Mesenchymal stem cell (in vitro differentiated cells and primary cell): ENCODE results near the gene ARPC2.
"Not testable (repeated sequence)": the region's sequence is repeated elsewhere in the genome, so short reads cannot be mapped to it uniquely, and the experiment has no call there.

Experiments
- DNase-seq: peaks from one replicate; pipeline ENCODE4 v3.0.0-alpha.2; 2013
- H2AFZ ChIP-seq: one replicate; pipeline ENCODE4 v1.6.1; 2013; ENCODE audit warnings: low read depth, mild to moderate bottlenecking, control low read depth, inconsistent platforms, low read length, moderate library complexity
- H2AK5ac ChIP-seq: 2 replicates; pipeline ENCODE4 v1.6.1; 2013; ENCODE audit warnings: low read length, moderate library complexity, mild to moderate bottlenecking, inconsistent platforms; ENCODE audit not compliant: severe bottlenecking
- H2BK120ac ChIP-seq: one replicate; pipeline ENCODE4 v1.6.1; 2013; ENCODE audit warnings: low read depth, mild to moderate bottlenecking, inconsistent platforms, low read length, moderate library complexity
- H2BK12ac ChIP-seq, 2 experiments: one replicate each; pipeline ENCODE4 v1.6.1; 2013; ENCODE audit warnings: inconsistent platforms in 2 of 2, low read length in 2 of 2, mild to moderate bottlenecking in 2 of 2, moderate library complexity in 2 of 2, control low read depth in 1 of 2
- H2BK15ac ChIP-seq: one replicate; pipeline ENCODE4 v1.6.1; 2013; ENCODE audit warnings: mild to moderate bottlenecking, low read depth, inconsistent platforms; ENCODE audit not compliant: poor library complexity, severe bottlenecking
- H2BK5ac ChIP-seq: 2 replicates; pipeline ENCODE4 v1.6.1; 2013; ENCODE audit warnings: low read depth, mild to moderate bottlenecking, low read length, control low read depth, inconsistent platforms; ENCODE audit not compliant: poor library complexity, severe bottlenecking
- H3K14ac ChIP-seq, 2 experiments: one replicate each; pipeline ENCODE4 v1.6.1; 2013; ENCODE audit warnings: inconsistent platforms in 2 of 2, low read length in 2 of 2, control low read depth in 1 of 2, mild to moderate bottlenecking in 1 of 2, moderate library complexity in 1 of 2
- H3K18ac ChIP-seq, 2 experiments: one replicate each; pipeline ENCODE4 v1.6.1; 2013; ENCODE audit warnings: inconsistent platforms in 2 of 2, low read length in 2 of 2, control low read depth in 1 of 2, low read depth in 1 of 2, mild to moderate bottlenecking in 1 of 2
- H3K23ac ChIP-seq, 2 experiments: one replicate each; pipeline ENCODE4 v1.6.1; 2013; ENCODE audit warnings: inconsistent platforms in 2 of 2, low read length in 2 of 2, mild to moderate bottlenecking in 2 of 2, moderate library complexity in 2 of 2, control low read depth in 1 of 2
- H3K27ac ChIP-seq: 2 replicates; pipeline ENCODE4 v1.5.1; 2013; ENCODE audit warnings: mild to moderate bottlenecking, moderate library complexity, low read length, control low read depth, inconsistent platforms; ENCODE audit not compliant: poor library complexity, severe bottlenecking
- H3K27me3 ChIP-seq, 2 experiments: 2 replicates each; pipeline versions ENCODE4 v1.6.1 to v1.7.0; 2013; ENCODE audit warnings: low read length in 2 of 2, mild to moderate bottlenecking in 2 of 2, moderate library complexity in 2 of 2, control low read depth in 1 of 2, inconsistent platforms in 1 of 2; ENCODE audit not compliant: control insufficient read depth in 1 of 2, insufficient read depth in 1 of 2
- H3K36me3 ChIP-seq, 2 experiments: 2 replicates each; pipeline versions ENCODE4 v1.6.1 to v1.7.0; 2013; ENCODE audit warnings: low read length in 2 of 2, control low read depth in 1 of 2, inconsistent platforms in 1 of 2, low read depth in 1 of 2, mild to moderate bottlenecking in 1 of 2; ENCODE audit not compliant: insufficient read depth in 2 of 2, control insufficient read depth in 1 of 2
- H3K4ac ChIP-seq, 2 experiments: one replicate each; pipeline ENCODE4 v1.6.1; 2013; ENCODE audit warnings: inconsistent platforms in 2 of 2, low read length in 2 of 2, mild to moderate bottlenecking in 2 of 2, moderate library complexity in 2 of 2, control low read depth in 1 of 2, low read depth in 1 of 2
- H3K4me1 ChIP-seq: 2 replicates; pipeline ENCODE4 v1.6.1; 2013; ENCODE audit warnings: low read depth, low read length, control low read depth; ENCODE audit not compliant: control insufficient read depth, insufficient read depth
- H3K4me2 ChIP-seq: 2 replicates; pipeline ENCODE4 v1.6.1; 2013; ENCODE audit warnings: low read length, mild to moderate bottlenecking, inconsistent platforms; ENCODE audit not compliant: poor library complexity, severe bottlenecking
- H3K4me3 ChIP-seq, 2 experiments: 2 replicates each; pipeline versions ENCODE4 v1.5.1 to v1.7.0; 2013; ENCODE audit warnings: low read length in 2 of 2, mild to moderate bottlenecking in 2 of 2, control low read depth in 1 of 2, low read depth in 1 of 2; ENCODE audit not compliant: insufficient read depth in 1 of 2
- H3K79me1 ChIP-seq: replicated peaks from 2 replicates; pipeline ENCODE4 v1.6.1; 2013; ENCODE audit warnings: mild to moderate bottlenecking, control low read depth, low read length, inconsistent platforms; ENCODE audit not compliant: poor library complexity, severe bottlenecking
- H3K9ac ChIP-seq: 2 replicates; pipeline ENCODE4 v1.7.0; 2013; ENCODE audit warnings: mild to moderate bottlenecking, low read length, moderate library complexity
- H3K9me3 ChIP-seq: 2 replicates; pipeline ENCODE4 v1.7.0; 2013; ENCODE audit warnings: mild to moderate bottlenecking, low read length; ENCODE audit not compliant: control insufficient read depth
- H4K8ac ChIP-seq: one replicate; pipeline ENCODE4 v1.6.1; 2013; ENCODE audit warnings: inconsistent platforms, mild to moderate bottlenecking, low read length, moderate library complexity
- H4K91ac ChIP-seq: one replicate; pipeline ENCODE4 v1.6.1; 2013; ENCODE audit warnings: mild to moderate bottlenecking, low read length, inconsistent platforms
- whole genome bisulfite sequencing: methylation state at CpG from one replicate; pipeline ENCODE4 v1.1.7; 2013; ENCODE audit warnings: mixed read lengths; 5-methylcytosine and 5-hydroxymethylcytosine counted together

The ARPC2 gene

GRCh38 chr2:218169757-218170546 lies 47.0 kb upstream of the ARPC2 start:
- H4K91ac ChIP-seq, result no peak overlapping the region
- no peak overlapping the region for H2AFZ ChIP-seq
- no peaks in the 10 kb centered on the region for H3K9me3 ChIP-seq
- H3K27ac ChIP-seq, result no peak overlapping the region
- no peak overlapping the region for H2AK5ac ChIP-seq
- peak overlapping the region; percentile 27 for H3K9ac ChIP-seq
- 83% methylated on average over 3 of the region's 5 CpGs for WGBS
- H3K4me1 ChIP-seq, result no peaks in the 10 kb centered on the region
- no peak overlapping the region for H3K18ac ChIP-seq
- H3K4me3 ChIP-seq, result no peak overlapping the region
- H2BK5ac ChIP-seq, result no peak overlapping the region
- H3K36me3 ChIP-seq, result no peaks in the 10 kb centered on the region
- no peak overlapping the region for H3K23ac ChIP-seq
- no peak overlapping the region for H3K4ac ChIP-seq
- H3K14ac ChIP-seq, result no peak overlapping the region
- DNase-seq, result peak; percentile 9
- H2BK120ac ChIP-seq, result no peak overlapping the region
- no peak overlapping the region for H4K8ac ChIP-seq
- H3K4me2 ChIP-seq, result no peak overlapping the region
- peaks cover 11 to 37% of the 10 kb centered on the region in 2 experiments for H3K27me3 ChIP-seq
- H2BK12ac ChIP-seq, result no peak overlapping the region
- no peaks in the 10 kb centered on the region for H3K79me1 ChIP-seq
- H2BK15ac ChIP-seq, result no peak overlapping the region

GRCh38 chr2:218171744-218172143 lies 45.2 kb upstream of the ARPC2 start:
- not testable (repeated sequence) for H3K4me2 ChIP-seq, H4K8ac ChIP-seq, H3K9ac ChIP-seq, H4K91ac ChIP-seq, H3K79me1 ChIP-seq, H3K27ac ChIP-seq, H3K4me3 ChIP-seq, H3K23ac ChIP-seq, H3K4ac ChIP-seq, H2AK5ac ChIP-seq, H3K18ac ChIP-seq, DNase-seq, H2BK12ac ChIP-seq, H2BK120ac ChIP-seq, H2BK15ac ChIP-seq, H3K4me1 ChIP-seq, H2AFZ ChIP-seq, H3K9me3 ChIP-seq, H3K36me3 ChIP-seq, H3K14ac ChIP-seq, H2BK5ac ChIP-seq
- peaks cover 2 to 35% of the 10 kb centered on the region in 2 experiments for H3K27me3 ChIP-seq
- 84% methylated on average over 3 of the region's 3 CpGs for WGBS

- Histone ChIP-seq H2BK5ac (no peak overlapping the region), H3K4me3 (no peak overlapping the region), H3K23ac (no peak overlapping the region), H3K14ac (no peak overlapping the region), H2BK15ac (no peak overlapping the region), H3K79me1 (no peaks in the 10 kb centered on the region), H3K27ac (no peak overlapping the region), H3K4me1 (no peaks in the 10 kb centered on the region), H2AK5ac (no peak overlapping the region), H3K4ac (no peak overlapping the region), H3K4me2 (no peak overlapping the region), H3K18ac (no peak overlapping the region), H3K36me3 (no peaks in the 10 kb centered on the region), H2BK12ac (no peak overlapping the region), H2AFZ (no peak overlapping the region), H2BK120ac (no peak overlapping the region), H4K91ac (no peak overlapping the region), H3K27me3 (peaks cover 0 to 24% of the 10 kb centered on the region in 2 experiments), H4K8ac (no peak overlapping the region), H3K9me3 (no peaks in the 10 kb centered on the region), H3K9ac (no peak overlapping the region)
- WGBS, result 77% methylated on average over 2 of the region's 2 CpGs
- no peak for DNase-seq
These were observed 44.1 kb upstream of the ARPC2 start for GRCh38 chr2:218172845-218173244.

- no peaks in the 10 kb centered on the region for H3K36me3 ChIP-seq
- no peak overlapping the region for H3K4ac ChIP-seq
- H3K18ac ChIP-seq, result no peak overlapping the region
- H3K4me2 ChIP-seq, result no peak overlapping the region
- no peak for DNase-seq
- H2BK12ac ChIP-seq, result no peak overlapping the region
- H2AFZ ChIP-seq, result no peak overlapping the region
- H3K14ac ChIP-seq, result no peak overlapping the region
- H3K23ac ChIP-seq, result no peak overlapping the region
- H3K27ac ChIP-seq, result no peak overlapping the region
- 91% methylated on average over 4 of the region's 4 CpGs for WGBS
- H3K4me3 ChIP-seq, result no peak overlapping the region
- no peak overlapping the region for H2BK15ac ChIP-seq
- H3K9me3 ChIP-seq, result no peaks in the 10 kb centered on the region
- H4K91ac ChIP-seq, result no peak overlapping the region
- no peaks in the 10 kb centered on the region for H3K4me1 ChIP-seq
- H3K9ac ChIP-seq, result no peak overlapping the region
- H3K79me1 ChIP-seq, result no peaks in the 10 kb centered on the region
- no peak overlapping the region for H2BK120ac ChIP-seq
- H2BK5ac ChIP-seq, result no peak overlapping the region
- H3K27me3 ChIP-seq, result peaks cover 0 to 26% of the 10 kb centered on the region in 2 experiments
- no peak overlapping the region for H4K8ac ChIP-seq
- H2AK5ac ChIP-seq, result no peak overlapping the region
These were observed 37.2 kb upstream of the ARPC2 start for GRCh38 chr2:218179782-218180181.
